Stimulated activated naive CD8-positive, alpha-beta T cell treated with anti-CD3 and anti-CD28 coated beads, Interleukin-15, amount 100 ng/mL, for 72 hours (primary cell): ENCODE data around the gene BCL2L1.
"Not testable (repeated sequence)": the region's sequence is repeated elsewhere in the genome, so short reads cannot be mapped to it uniquely, and the experiment has no call there.

ENCODE experiments used
- ATAC-seq: fragments of 150-1000 bp; cut with Tn5 transposase; 2 replicates; pipeline ENCODE4 v1.10.0; 2021; ENCODE audit warnings: mild to moderate bottlenecking, moderate library complexity
- DNase-seq, 2 donors: peaks; one replicate each; pipeline ENCODE4 v3.0.0; 2021 to 2022
- H3K27ac Mint-ChIP-seq, 2 donors: one replicate each; pipeline ENCODE4 v1.8.0; 2022; ENCODE audit warnings: mild to moderate bottlenecking in 2 of 2, mixed read lengths in 2 of 2, moderate library complexity in 2 of 2
- H3K27me3 Mint-ChIP-seq: one replicate; pipeline ENCODE4 v1.8.0; 2022; ENCODE audit warnings: mixed read lengths
- H3K4me1 Mint-ChIP-seq: one replicate; pipeline ENCODE4 v1.8.0; 2022; ENCODE audit warnings: mild to moderate bottlenecking, mixed read lengths
- H3K4me3 Mint-ChIP-seq, 2 donors: one replicate each; pipeline ENCODE4 v1.8.0; 2022; ENCODE audit warnings: mild to moderate bottlenecking in 2 of 2, mixed read lengths in 2 of 2, moderate library complexity in 1 of 2
- H3K9me3 Mint-ChIP-seq, 2 donors: one replicate each; pipeline ENCODE4 v1.8.0; 2022; ENCODE audit warnings: mixed read lengths in 2 of 2

Gene BCL2L1

DNA sequence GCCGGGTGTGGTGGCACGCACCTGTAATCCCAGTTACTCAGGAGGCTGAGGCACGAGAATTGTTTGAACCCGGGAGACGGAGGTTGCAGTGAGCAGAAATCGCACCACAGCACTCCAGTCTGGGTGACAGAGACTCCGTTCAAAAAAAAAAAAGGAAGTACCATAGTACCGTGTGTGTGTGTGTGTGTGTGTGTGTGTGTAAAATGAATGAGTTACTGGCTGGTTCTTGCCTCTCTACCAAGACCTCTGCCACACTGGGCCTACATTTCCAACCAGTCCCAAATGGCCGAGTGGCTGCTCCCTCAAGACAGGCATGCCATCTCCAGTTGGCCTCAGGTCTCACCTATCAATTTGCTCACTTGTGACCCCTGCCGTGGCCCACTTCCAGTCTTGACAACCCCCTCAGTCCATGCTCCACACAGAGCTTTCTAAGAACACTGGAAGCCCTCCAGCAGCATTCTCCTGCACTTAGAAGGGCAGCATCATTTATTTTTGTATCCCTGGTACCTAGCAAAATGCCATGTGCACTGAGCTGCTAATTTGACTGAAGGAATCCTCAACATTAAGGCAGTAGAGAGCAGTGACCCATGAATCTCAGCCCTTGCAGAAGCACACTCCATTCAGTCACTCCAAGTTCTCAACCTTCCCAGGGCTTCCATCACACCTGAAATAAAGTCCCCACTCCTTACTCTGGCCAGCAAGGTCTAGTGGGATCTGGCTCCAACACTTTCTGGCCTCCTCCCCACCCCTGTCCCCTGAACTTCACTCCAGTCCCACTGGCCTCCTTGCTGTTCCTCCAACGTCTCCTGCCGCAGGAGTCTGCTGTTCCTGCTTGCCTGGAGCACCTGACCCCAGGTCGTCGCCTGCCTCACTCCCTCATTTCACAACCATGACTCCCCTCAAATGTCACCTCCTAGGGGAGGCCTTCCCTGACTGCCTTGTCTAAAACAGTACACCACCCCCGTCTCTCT lies 55.1 kb downstream of the BCL2L1 start:
- Mint-ChIP-seq H3K4me3 (peak overlapping the region in 1 of 2 donors; percentile 13), H3K9me3 (no peaks in the 10 kb centered on the region), H3K27me3 (no peaks in the 10 kb centered on the region), H3K4me1 (peaks cover 96% of the 10 kb centered on the region), H3K27ac (peak overlapping the region; percentile 9 to 50)
- DNase-seq: no peak
- no peak for ATAC-seq

DNA sequence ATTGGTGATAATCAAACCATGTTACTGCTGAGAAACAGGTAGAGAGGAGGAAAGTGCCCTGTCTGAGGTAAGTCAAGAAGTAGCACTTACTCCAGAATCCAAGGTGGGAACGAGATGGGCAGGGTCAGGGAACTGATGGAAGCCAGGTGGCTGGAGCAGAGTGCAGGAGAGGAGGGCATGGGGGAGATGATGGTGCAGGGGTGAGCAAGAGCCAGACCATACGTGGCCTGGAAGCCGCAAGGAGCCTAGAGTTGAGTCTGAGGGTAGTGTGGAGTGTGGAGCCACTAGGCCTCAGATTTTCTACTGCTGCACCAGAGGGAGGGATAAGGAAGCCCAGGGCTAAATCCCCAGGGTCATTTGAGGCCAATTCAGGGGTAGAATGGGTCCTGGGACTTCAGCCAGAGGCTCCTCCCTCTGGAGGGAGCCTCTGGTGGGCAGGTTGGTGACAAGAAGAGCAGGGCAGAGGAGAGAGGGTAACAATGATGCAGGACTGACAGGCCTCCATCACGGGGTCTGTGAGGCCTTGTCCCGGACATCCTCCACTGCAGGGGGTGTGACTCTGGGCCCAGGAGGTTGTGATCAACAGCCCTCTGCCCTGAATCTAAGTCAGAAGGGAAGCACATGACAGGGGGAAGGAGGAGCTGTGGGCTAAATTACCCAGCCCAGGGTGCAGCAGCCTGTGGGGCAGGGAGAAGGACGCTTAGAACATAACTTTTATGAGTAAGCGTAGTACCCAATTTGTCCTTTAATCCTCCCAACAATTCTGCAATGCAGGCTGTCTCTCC lies 56.2 kb downstream of the BCL2L1 start:
- Mint-ChIP-seq H3K4me1 (peaks cover 97% of the 10 kb centered on the region), H3K27me3 (no peaks in the 10 kb centered on the region), H3K27ac (peak overlapping the region; percentile 79 to 92), H3K4me3 (peak overlapping the region in 1 of 2 donors; percentile 41), H3K9me3 (no peaks in the 10 kb centered on the region)
- DNase-seq (peak in 1 of 2 donors; percentile 54), ATAC-seq (peak; percentile 79)

DNA sequence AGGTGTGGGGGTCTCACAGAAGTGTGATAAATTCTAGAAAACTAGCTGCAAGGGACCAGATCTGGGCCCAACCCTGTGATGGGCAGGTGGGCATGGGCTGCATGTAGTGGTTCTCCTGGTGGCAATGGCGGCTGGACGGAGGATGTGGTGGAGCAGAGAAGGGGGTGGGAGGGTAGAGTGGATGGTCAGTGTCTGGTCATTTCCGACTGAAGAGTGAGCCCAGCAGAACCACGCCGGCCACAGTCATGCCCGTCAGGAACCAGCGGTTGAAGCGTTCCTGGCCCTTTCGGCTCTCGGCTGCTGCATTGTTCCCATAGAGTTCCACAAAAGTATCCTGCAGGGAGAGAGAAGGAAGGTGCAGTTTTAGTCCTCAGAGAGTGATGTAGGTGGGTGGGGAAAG lies 56.9 kb downstream of the BCL2L1 start:
- Mint-ChIP-seq H3K4me3 (no peak overlapping the region), H3K27ac (peak overlapping the region in 1 of 2 donors; percentile 91), H3K27me3 (no peaks in the 10 kb centered on the region), H3K9me3 (no peaks in the 10 kb centered on the region), H3K4me1 (peaks cover 96% of the 10 kb centered on the region)
- ATAC-seq (no peak), DNase-seq (no peak)

DNA sequence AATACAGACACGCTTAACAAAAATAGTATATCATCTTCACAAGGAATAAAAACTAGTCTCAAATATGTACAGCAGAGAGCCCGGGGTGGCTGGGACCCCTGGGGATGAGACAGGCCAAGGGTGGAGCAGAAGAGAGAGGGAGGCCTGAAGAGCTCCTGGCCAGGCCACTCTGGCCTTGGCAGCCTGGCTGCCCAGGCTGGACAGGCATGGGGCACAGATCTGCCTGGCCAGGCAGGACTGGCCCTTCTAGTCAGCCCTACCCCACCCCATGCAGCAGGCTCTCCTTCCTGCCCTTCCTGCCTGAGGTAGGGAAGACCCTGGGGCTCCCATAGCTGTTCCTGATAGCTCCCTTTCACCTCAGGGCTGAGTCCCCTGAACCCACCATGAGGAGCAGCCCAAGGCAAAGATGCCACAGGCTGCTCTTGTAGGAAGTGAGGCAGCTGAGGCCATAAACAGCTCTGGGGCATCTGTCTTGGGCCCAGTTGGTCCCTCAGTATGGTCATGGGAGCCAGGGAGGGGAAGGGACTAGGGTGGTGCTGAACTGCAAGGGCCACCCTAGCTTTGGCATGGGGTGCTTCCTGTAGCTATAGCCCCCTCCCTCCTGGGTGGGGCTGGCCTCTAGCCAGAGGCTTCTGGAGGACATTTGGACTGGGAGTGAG lies 57.8 kb downstream of the BCL2L1 start:
- Mint-ChIP-seq H3K4me1 (peaks cover 91% of the 10 kb centered on the region), H3K27me3 (no peaks in the 10 kb centered on the region), H3K9me3 (no peaks in the 10 kb centered on the region), H3K27ac (peak overlapping the region; percentile 53 to 96), H3K4me3 (peak overlapping the region in 1 of 2 donors; percentile 2)
- no peak for ATAC-seq
- DNase-seq: no peak

DNA sequence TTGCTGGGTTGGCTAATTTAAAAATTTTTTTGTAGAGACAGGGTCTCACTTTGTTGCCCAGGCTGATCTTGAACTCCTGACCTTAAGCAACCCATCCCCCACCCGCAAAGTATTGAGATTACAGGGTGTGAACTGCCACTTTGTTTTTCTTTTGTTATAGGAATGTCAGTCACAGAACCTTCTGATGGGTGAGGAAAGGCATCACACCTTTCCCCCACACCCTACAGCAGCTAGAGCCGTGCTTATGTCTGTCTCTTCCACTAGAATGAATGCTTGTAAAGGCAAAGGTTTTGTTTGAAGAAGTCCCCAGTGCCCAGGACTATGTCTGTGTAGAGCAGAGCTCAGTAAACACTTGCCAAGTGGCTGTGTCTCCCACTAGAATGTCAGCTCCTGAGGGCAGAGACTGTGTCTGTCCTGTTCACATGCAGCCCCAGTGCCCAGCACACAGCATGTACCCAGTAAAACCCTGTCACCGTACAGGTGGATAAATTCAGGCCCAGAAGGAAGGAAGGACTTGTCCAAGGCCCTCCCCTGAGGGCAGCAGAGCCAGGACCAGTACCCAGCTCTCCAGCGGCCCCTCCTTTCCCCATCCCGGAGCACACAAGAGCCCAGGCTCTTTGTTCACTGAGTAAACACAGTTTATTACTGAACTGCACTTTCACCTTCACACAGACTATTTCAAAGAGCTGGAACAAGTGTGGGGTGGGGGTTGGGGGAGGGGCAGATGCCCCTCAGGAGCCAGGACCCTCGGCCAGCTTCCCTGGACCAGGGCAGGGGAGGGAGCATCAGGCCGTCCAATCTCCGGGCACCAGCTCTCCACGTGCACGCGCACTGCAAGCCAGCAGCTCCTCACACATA lies 58.6 kb downstream of the BCL2L1 start:
- Mint-ChIP-seq H3K9me3 (no peaks in the 10 kb centered on the region), H3K4me3 (no peak overlapping the region)

DNA sequence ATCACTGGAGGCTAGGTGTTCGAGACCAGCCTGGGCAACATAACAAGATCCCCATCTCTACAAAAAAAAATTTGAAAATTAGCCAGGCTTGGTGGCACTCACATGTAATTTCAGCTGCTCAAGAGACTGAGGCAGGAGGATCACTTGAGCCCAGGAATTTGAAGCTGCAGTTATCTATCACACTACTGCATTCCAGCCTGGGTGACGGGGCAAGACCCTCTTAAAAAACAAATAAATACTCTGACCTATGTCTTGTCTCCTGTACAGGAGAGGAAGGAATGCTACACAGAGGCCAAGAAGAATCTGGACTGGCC lies 59.2 kb downstream of the BCL2L1 start:
- no peak overlapping the region for H3K4me3 Mint-ChIP-seq

More for the DNA sequence above, 58.6 kb downstream of the BCL2L1 start:
- Mint-ChIP-seq H3K4me1 (peaks cover 83% of the 10 kb centered on the region), H3K27me3 (no peaks in the 10 kb centered on the region), H3K27ac (peak overlapping the region; percentile 0 to 96)
- no peak for ATAC-seq
- DNase-seq: no peak

DNA sequence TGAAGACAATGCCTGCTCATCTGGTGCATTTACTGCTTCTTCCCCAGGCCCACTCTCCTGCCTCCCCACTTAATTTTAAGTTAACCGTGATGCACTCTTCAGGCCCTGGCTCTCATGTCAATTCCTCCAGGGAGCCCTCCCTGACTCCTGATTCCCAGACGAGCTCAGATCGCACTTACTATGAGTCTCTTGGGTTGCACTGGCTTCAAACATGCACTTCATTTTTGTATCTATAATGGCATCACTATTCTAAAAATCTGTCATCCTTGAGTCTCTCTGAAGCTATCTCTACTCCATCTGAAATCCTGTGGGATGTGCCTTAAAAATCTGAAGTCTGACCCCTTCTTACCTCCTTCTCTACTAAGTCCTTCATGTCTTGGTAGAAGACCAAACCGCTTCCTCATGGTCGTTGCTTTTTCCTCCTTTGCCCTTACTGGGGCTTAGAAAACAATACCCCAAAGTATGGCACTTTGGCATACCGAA lies 60.3 kb downstream of the BCL2L1 start:
- H3K9me3 Mint-ChIP-seq: no peaks in the 10 kb centered on the region
- DNase-seq (no peak), ATAC-seq (no peak)
- H3K4me3 Mint-ChIP-seq: peak overlapping the region; percentile 58 to 76
- H3K27ac Mint-ChIP-seq: peak overlapping the region; percentile 38 to 90
- H3K4me1 Mint-ChIP-seq: peaks cover 69% of the 10 kb centered on the region
- H3K27me3 Mint-ChIP-seq: no peaks in the 10 kb centered on the region

More for the DNA sequence above, 59.2 kb downstream of the BCL2L1 start:
- no peak for ATAC-seq
- no peak for DNase-seq
- H3K27ac Mint-ChIP-seq: no peak overlapping the region
- H3K4me1 Mint-ChIP-seq: peaks cover 79% of the 10 kb centered on the region
- H3K27me3 Mint-ChIP-seq: no peaks in the 10 kb centered on the region
- H3K9me3 Mint-ChIP-seq: no peaks in the 10 kb centered on the region

DNA sequence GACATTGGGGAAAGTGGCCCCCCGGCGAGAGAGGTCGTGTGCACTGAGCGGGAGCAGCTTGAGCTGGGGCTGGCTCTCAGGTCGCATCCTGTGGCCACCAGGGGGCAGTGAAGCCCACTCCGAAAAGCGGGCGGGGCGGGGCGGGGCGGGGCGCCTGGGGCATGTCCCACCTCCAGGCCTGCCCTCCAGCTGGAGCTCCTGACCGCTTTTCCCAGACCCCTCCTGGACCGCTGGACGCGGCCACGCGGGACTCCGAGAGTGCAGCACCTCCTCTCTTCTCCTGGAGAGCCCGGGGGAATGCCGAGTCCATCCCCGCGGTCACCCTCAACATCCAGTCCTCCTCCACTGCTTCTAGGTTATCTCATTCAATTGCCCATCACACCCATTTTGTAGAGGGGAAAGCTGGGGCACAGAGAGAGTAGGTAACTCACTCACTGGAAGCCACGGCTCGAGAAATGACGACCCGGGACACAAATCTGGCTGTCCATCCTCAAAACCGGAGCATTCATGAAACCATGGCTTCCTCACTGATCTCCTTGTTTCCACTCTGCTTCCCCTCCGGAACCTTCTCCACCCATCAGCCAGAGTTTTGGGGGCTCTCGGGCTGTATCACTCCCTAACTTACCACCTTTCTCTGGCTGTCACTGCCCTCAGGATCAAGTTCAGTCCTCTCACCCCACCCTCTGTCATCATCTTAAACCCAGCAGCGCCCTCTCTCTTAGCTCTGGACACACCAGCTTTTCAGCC lies 60.9 kb downstream of the BCL2L1 start:
- H3K4me1 Mint-ChIP-seq: peaks cover 63% of the 10 kb centered on the region
- peak overlapping the region; percentile 58 to 76 for H3K4me3 Mint-ChIP-seq
- DNase-seq (peak; percentile 73 to 74), ATAC-seq (peak; percentile 86)
- no peaks in the 10 kb centered on the region for H3K27me3 Mint-ChIP-seq
- peak overlapping the region; percentile 59 to 90 for H3K27ac Mint-ChIP-seq
- no peaks in the 10 kb centered on the region for H3K9me3 Mint-ChIP-seq

DNA sequence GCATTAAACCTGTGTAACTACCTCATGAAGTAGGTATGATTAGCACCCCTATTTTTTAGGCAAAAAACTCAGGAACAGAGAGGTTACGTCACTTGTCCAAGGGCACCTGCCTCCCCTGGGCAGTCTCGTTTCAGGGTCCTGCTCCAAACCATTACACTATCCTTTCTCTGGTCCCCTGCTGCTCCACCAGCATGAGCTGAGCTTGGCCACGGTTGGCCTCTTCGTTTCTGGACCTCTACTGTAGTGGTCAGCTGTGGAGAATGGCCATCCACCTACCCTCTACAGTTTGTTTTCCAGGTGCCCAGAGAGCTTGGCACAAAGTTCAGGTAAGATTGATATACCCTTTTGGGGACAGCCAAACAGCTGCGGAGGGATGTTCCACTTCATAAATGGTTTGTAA lies 68.1 kb downstream of the BCL2L1 start:
- Mint-ChIP-seq H3K4me1 (no peaks in the 10 kb centered on the region), H3K4me3 (no peak overlapping the region)

DNA sequence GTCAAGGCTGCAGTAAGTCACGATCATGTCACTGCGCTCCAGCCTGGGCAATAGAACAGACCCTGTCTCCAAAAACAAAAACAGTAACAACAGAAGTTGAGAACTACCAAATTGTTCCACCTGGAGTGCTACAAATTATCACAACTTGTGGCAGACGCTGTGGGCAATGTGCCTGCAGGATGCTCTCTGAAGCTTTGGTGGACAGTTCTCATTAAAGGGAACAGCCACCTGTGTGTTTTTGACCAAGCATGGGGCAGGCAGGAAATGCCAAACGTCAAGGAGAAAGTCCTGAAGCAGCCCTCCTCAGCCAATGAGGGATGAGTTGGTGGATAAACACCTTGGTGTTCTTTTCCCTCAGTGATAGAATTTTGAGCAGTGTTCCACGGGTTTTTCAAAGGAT lies 69.1 kb downstream of the BCL2L1 start:
- Mint-ChIP-seq H3K27ac (peak overlapping the region in 1 of 2 donors; percentile 49), H3K9me3 (no peaks in the 10 kb centered on the region), H3K27me3 (peaks cover 15% of the 10 kb centered on the region), H3K4me1 (no peaks in the 10 kb centered on the region), H3K4me3 (no peak overlapping the region)
- no peak for ATAC-seq
- no peak for DNase-seq

More for the DNA sequence above, 68.1 kb downstream of the BCL2L1 start:
- Mint-ChIP-seq H3K27me3 (peaks cover 15% of the 10 kb centered on the region), H3K27ac (no peak overlapping the region), H3K9me3 (no peaks in the 10 kb centered on the region)
- ATAC-seq: no peak
- DNase-seq: no peak

DNA sequence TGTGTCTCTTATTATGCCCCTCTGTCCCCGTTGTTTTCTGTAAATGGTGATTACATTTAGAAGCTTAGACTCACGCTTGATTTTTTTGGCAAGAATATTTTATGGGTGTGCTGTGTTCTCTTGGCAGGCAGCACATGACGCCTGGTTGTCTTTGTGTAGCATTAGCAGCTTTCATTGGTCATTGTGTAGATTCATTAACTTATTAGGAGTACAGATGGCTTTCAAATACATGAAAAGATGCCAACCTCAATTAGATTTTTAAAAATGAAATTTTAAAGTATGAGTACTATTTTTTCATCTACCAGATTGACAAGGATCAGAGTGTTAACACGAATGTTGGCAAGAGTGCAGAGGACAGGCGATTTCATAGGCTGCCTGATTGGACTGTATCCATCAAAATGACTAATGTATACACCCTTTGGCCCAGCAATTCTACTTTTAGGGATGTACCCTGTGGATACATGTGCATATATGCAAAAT lies 69.7 kb downstream of the BCL2L1 start:
- DNase-seq (no peak), ATAC-seq (no peak)
- peak overlapping the region in 1 of 2 donors; percentile 49 for H3K27ac Mint-ChIP-seq
- H3K4me3 Mint-ChIP-seq: no peak overlapping the region
- no peaks in the 10 kb centered on the region for H3K9me3 Mint-ChIP-seq
- no peaks in the 10 kb centered on the region for H3K4me1 Mint-ChIP-seq
- H3K27me3 Mint-ChIP-seq: peaks cover 15% of the 10 kb centered on the region

DNA sequence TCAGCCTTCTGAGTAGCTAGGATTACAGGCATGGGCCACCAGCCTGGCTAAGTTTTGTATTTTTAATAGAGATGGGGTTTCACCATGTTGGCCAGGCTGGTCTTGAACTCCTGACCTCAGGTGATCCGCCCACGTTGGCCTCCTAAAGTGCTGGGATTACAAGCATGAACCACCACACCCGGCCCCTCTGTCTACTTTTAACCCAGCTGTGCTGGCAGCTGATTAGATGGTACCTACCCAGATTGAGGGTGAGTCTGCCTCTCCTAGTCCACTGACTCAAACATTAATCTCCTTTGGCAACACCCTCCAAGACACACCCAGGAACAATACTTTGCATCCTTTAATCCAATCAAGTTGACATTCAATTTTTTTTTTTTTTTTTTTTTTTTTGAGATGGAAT lies 74.6 kb downstream of the BCL2L1 start:
- DNase-seq, H3K27ac Mint-ChIP-seq, H3K9me3 Mint-ChIP-seq, H3K4me1 Mint-ChIP-seq, ATAC-seq, H3K4me3 Mint-ChIP-seq: not testable (repeated sequence)
- H3K27me3 Mint-ChIP-seq: peaks cover 31% of the 10 kb centered on the region

DNA sequence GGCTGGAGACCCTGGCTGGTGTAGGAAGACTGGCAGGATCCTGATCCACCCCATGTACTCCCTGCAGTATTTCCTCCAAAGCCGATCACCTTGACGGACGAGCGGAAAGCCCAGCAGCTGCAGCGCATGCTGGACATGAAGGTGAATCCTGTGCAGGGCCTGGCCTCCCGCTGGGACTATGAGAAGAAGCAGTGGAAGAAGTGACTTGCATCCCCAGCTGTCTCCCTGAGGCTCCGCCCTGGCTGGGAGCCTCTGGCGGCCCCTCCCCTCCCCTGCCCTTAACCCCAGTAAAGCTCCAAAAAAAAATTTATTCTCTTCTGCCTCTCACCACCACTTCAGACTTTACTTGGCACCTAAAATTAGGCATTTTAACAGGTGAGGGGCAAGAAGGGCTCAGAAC lies 78.0 kb downstream of the BCL2L1 start:
- ATAC-seq: no peak
- H3K4me1 Mint-ChIP-seq: peaks cover 30% of the 10 kb centered on the region
- DNase-seq: no peak
- no peak overlapping the region for H3K4me3 Mint-ChIP-seq
- no peaks in the 10 kb centered on the region for H3K9me3 Mint-ChIP-seq
- H3K27ac Mint-ChIP-seq: no peak overlapping the region
- peaks cover 28% of the 10 kb centered on the region for H3K27me3 Mint-ChIP-seq

DNA sequence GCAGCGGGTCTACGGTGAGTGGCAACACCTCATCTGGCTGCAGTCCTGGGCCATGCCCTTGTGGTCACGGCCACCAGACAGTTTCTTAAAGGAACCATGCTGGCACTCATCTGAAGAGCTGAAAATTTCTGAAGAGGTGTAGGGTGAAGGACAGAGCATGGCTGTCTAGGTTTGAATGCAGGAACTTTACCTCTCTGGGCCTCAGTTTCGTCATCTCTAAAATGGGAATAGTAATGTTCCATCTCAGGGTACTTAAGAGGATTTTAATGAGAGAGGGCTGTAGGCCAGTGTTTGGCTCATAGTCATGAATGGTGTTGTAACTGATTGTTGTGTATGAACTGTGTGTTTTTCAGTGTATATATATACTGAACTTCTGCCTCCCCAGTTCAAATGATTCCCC lies 79.1 kb downstream of the BCL2L1 start:
- no peak for ATAC-seq
- no peak overlapping the region for H3K4me3 Mint-ChIP-seq
- peaks cover 37% of the 10 kb centered on the region for H3K27me3 Mint-ChIP-seq
- no peaks in the 10 kb centered on the region for H3K9me3 Mint-ChIP-seq
- DNase-seq: no peak
- peaks cover 30% of the 10 kb centered on the region for H3K4me1 Mint-ChIP-seq
- no peak overlapping the region for H3K27ac Mint-ChIP-seq
